Stimulated activated naive B cell treated with anti-CD40 and anti-IgM and Interleukin-4, amounts not matched to agents 10 μg/mL and 1 μg/mL and 100 μg/mL, for 72 hours (primary cell): ENCODE results near the gene PEX10.
A peak's percentile ranks its signal among the peaks of the same experiment; 100 is the strongest.

Experiments used
- ATAC-seq, 2 donors: fragments of 150-1000 bp; cut with Tn5 transposase; replicated peaks; 2 replicates each; pipeline ENCODE4 v1.10.0; 2021; ENCODE audit warnings: moderate library complexity in 1 of 2
- DNase-seq: peaks from one replicate; pipeline ENCODE4 v3.0.0; 2021
- H3K27ac Mint-ChIP-seq: one replicate; pipeline ENCODE4 v1.8.0; 2022; ENCODE audit warnings: mild to moderate bottlenecking, mixed read lengths
- H3K27me3 Mint-ChIP-seq, 2 donors: one replicate each; pipeline ENCODE4 v1.8.0; 2022; ENCODE audit warnings: mixed read lengths in 2 of 2
- H3K36me3 Mint-ChIP-seq, 2 donors: one replicate each; pipeline ENCODE4 v1.8.0; 2022; ENCODE audit warnings: mixed read lengths in 2 of 2, mild to moderate bottlenecking in 1 of 2
- H3K4me1 Mint-ChIP-seq, 2 donors: one replicate each; pipeline ENCODE4 v1.8.0; 2022; ENCODE audit warnings: mixed read lengths in 2 of 2, mild to moderate bottlenecking in 1 of 2
- H3K4me3 Mint-ChIP-seq, 2 donors: one replicate each; pipeline ENCODE4 v1.8.0; 2022; ENCODE audit warnings: mild to moderate bottlenecking in 2 of 2, mixed read lengths in 2 of 2, moderate library complexity in 1 of 2
- H3K9me3 Mint-ChIP-seq, 2 donors: one replicate each; pipeline ENCODE4 v1.8.0; 2022; ENCODE audit warnings: mixed read lengths in 2 of 2, mild to moderate bottlenecking in 1 of 2

PEX10 gene

DNA sequence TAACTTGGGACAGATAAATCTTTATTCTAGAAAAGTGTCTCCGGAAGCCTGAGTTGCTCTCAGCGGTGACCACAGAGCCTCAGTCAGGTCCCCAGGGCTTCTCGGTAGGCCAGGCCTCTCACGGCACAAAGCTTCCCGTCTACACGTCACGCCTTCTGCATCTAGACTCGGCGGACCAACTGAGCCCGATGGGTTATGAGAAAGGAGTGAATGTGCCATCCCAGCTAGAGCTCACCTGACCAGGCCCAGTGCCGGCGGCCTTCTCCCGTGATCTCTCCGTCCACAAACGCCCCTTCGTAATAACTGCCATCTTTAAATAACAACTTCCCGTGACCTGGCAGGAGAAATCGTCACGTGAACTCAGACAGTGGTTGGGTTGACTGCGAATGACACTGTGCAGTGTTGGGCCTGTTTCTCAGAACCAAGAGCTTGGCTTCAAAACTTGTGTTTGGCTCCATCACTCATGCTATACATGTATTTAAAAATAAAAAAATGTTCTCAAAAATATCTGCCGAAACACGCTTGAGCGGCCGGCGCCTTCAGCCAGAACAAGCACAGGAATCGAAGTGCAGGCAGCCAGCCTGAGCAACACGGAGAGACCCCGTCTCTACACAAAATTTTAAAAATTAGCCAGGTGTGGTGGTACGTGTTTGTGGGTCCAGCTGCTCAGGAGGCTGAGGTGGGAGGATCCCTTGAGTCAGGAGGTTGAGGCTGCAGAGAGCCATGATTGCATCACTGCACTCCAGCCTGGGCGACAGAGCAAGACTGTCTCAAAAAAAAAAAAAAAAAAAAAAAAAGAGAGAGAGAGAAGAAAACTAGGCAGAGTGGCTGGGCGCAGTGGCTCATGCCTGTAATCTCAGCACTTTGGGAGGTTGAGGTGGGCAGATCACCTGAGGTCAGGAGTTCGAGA, 24.1 kb downstream of the PEX10 start:
- peaks cover 13 to 21% of the 10 kb centered on the region in 2 donors for H3K36me3 Mint-ChIP-seq
- ATAC-seq, result no peak
- peak overlapping the region; percentile 81 for H3K27ac Mint-ChIP-seq
- H3K9me3 Mint-ChIP-seq, result no peaks in the 10 kb centered on the region
- peaks cover 16 to 22% of the 10 kb centered on the region in 2 donors for H3K4me1 Mint-ChIP-seq
- no peak for DNase-seq
- peak overlapping the region in 1 of 2 donors; percentile 22 for H3K4me3 Mint-ChIP-seq
- no peaks in the 10 kb centered on the region for H3K27me3 Mint-ChIP-seq

DNA sequence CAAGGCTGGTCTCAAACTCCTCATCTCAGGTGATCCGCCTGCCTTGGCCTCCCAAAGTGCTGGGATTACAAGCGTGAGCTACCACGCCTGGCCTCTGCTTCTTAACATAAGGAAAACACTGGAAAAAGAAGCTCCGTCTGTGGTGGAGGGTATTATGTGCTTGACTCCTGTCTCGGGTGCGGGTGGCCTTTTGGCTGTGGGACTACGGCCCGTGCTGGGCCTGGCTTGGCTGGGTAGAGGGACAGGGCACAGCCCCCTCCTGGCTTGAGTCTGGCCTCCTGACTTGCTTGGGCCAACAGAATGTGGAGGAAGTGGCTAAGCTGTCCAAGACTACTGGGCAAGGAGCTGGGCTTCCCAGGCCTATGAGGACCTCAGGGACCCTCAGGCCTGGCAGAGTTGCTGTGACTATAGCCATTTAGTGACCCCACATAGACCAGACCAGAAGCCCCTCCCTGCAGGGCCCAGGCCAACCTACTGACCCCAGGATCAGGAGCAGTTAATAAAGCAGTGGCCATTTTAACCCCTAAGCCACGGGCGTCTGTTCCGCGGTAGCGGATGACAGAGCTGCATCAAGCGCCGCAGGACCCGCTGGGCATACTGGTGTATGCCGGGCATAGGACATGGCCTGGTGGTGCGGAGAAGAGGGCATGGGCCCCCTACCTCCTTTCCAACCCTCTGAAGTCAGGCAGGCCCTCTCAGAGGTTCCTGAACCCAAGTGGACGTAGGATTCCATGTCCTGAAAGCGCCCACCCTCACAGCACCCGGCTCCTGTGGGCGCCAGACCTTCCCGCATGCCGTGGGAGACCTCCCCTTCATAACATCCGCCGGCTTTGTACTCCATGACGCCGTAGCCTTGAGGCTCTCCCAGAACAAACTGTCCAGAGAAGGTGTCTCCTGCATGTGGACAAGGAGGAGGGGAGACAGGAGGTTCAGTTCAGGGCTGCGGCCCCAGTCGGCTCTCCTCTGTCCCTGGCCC, 25.4 kb downstream of the PEX10 start:
- Mint-ChIP-seq H3K9me3 (no peaks in the 10 kb centered on the region), H3K4me3 (no peak overlapping the region), H3K27me3 (no peaks in the 10 kb centered on the region), H3K4me1 (peaks cover 7 to 14% of the 10 kb centered on the region in 2 donors), H3K27ac (peak overlapping the region; percentile 31), H3K36me3 (peaks cover 6 to 11% of the 10 kb centered on the region in 2 donors)
- DNase-seq, result no peak
- ATAC-seq, result no peak

DNA sequence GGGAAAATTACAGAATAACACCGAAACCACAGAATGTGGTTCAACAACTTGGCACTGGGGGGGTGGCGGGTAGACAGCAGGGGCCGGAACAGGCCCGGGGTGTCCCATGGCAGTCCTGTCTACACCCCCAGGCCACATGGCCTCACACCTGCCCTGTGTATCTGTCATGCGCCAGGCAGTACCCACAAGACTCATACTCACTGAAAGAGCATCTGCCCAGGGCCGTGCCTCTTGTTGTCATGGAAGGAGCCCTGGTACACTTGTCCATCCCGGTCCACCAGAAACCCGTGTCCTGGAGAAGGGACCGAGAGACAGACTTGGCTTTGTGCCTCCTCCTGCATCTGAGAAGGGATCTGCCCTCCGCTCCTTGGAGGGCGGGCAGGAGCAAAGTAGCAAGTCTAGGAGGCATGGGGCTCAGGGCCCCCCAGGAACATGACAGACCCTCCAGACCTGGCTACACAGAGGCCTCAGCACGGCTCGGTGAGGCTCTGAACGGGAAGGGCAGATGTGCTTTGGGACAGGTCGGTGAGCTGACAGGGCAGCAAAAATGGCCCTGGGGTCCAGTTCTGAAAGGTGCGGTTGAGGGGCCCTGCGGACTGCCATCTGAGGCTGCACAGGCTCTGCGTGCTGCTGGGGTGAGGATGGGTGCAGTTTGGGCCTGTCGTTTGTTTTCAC, 26.6 kb downstream of the PEX10 start:
- Mint-ChIP-seq H3K36me3 (peaks cover 6 to 11% of the 10 kb centered on the region in 2 donors), H3K9me3 (no peaks in the 10 kb centered on the region), H3K4me1 (peaks cover 10 to 18% of the 10 kb centered on the region in 2 donors), H3K27me3 (no peaks in the 10 kb centered on the region), H3K27ac (no peak overlapping the region), H3K4me3 (no peak overlapping the region)
- DNase-seq (no peak), ATAC-seq (no peak)

DNA sequence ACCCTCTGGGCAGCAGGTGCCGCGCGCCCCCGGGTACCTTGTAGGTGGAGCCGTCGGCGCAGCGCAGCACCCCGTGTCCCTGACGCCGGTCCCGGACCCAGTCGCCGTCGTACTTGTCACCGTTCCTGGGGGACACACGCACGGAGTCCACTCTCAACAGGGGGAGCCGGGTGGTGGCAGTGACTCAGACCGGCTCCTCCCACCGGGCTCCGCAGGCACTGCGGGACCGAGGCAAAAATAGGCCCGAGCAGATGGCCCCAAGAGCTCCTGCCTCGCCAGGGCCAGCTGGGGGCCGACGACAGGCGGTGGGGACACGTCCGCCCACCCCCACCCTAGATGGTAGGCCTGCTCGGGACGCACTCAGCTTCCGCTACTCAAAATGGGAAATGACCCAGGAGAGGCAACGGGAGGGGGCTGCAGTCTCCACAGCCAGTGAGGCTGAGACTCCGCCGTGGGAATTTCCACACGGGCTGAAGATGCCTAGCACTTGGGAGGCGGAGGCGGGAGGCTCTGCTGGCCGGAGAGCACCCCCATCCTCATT, 27.4 kb downstream of the PEX10 start:
- DNase-seq (no peak), ATAC-seq (no peak)
- Mint-ChIP-seq H3K4me3 (no peak overlapping the region), H3K4me1 (peaks cover 8 to 13% of the 10 kb centered on the region in 2 donors), H3K27ac (no peak overlapping the region), H3K27me3 (no peaks in the 10 kb centered on the region), H3K36me3 (peaks cover 6 to 11% of the 10 kb centered on the region in 2 donors), H3K9me3 (no peaks in the 10 kb centered on the region)

DNA sequence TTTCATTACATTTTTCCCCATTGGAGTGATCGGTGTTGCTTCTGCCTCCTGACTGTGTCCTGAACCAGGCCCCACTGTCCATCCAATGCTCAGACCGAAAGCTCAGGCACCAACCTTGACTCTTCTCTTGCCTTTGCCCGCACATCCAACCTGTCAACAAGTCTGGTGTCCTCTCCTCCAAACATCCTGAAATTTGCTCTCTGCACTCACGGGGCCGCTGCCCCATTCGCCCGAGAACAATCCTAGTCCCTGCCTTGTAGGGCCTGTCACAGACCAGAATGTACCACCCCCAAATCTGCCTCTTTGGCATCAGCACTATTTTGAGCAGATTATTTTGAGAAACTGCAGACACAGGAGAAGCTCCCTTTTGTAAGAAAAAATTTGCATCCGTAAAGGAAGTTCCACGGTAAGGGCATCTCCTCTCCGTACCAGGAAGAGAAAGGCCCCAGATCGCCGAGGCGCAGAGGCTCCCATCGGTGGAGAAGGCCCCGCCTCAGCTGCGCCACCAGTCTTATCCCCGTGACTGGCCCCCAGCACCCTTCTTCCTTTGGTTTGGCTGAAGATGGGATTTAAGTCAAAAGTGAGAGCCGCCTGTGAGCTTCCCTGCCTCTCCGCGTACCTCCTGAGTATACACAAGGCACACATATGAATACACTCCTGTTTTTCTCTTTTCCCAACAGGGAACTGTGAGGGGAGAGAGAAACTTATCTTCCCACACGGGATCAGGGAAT, 28.1 kb downstream of the PEX10 start:
- H3K27me3 Mint-ChIP-seq, result no peaks in the 10 kb centered on the region

DNA sequence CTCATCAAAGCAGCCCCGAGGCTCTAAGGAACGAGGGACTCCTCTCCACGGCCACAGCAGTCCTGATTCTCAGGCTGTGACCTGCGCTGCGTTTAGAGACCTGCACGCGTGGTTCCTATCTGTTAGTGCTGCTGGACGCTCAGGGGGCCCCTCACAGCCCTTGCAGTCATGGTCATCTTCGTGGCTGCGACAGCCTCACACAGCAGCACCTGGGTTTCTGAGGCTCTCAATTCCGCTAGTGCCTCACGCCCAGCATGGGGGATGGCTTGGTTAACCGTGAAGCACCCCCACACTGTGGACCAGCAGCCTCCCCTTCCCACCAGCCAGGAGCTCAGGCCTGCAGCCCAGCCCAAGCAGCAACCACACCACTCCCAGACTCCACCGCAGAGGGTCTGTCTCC, 28.8 kb downstream of the PEX10 start:
- H3K9me3 Mint-ChIP-seq, result no peaks in the 10 kb centered on the region
- peaks cover 14 to 21% of the 10 kb centered on the region in 2 donors for H3K4me1 Mint-ChIP-seq
- peaks cover 6 to 11% of the 10 kb centered on the region in 2 donors for H3K36me3 Mint-ChIP-seq
- DNase-seq (no peak), ATAC-seq (no peak)
- H3K4me3 Mint-ChIP-seq, result no peak overlapping the region
- H3K27ac Mint-ChIP-seq, result peak overlapping the region; percentile 27
- no peaks in the 10 kb centered on the region for H3K27me3 Mint-ChIP-seq

More for the DNA sequence above, 28.1 kb downstream of the PEX10 start:
- H3K36me3 Mint-ChIP-seq, result peaks cover 6 to 11% of the 10 kb centered on the region in 2 donors
- no peak overlapping the region for H3K4me3 Mint-ChIP-seq
- H3K27ac Mint-ChIP-seq, result peak overlapping the region; percentile 27
- H3K4me1 Mint-ChIP-seq, result peaks cover 10 to 15% of the 10 kb centered on the region in 2 donors
- no peak for ATAC-seq
- no peaks in the 10 kb centered on the region for H3K9me3 Mint-ChIP-seq
- no peak for DNase-seq

DNA sequence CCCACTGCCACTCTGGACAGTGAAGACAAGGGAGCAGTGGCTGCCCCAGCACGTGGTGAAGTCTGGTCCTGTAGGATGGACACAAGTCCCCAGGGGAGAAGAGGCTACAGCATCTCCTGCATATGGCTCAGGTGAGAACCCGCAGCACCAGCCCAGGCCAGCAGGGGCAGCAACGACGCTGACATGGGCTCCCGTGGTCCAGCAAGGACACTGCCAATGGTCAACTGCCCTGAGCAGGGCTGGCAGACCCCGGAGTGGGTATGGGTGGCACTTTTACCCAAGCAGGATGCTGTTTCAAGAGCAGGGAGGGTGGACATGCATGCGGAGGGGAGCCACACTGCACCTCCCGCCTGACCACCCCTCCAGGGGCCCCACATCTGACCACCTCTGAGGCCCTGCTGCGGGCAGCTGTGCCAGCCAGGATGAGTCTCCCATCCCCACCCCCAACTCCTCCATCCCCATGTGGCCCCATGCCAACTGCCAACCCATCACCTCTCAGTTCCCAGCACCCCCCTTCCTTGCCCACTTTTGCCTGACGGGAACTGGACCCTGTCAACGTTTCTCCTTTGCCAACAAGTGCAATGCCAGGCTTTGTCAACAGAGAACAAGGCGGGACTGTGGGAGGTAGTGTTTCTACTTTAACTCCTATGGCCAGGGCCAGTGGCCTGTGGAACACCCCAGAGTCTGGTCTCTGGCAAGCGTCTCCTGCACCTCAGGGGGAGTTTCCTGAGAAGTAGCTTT, 29.6 kb downstream of the PEX10 start:
- H3K4me1 Mint-ChIP-seq, result peaks cover 14 to 21% of the 10 kb centered on the region in 2 donors
- peak overlapping the region; percentile 69 for H3K27ac Mint-ChIP-seq
- H3K27me3 Mint-ChIP-seq, result no peaks in the 10 kb centered on the region
- peaks cover 6 to 11% of the 10 kb centered on the region in 2 donors for H3K36me3 Mint-ChIP-seq
- ATAC-seq, result peak; percentile 24 to 28
- H3K9me3 Mint-ChIP-seq, result no peaks in the 10 kb centered on the region
- DNase-seq, result no peak
- no peak overlapping the region for H3K4me3 Mint-ChIP-seq

DNA sequence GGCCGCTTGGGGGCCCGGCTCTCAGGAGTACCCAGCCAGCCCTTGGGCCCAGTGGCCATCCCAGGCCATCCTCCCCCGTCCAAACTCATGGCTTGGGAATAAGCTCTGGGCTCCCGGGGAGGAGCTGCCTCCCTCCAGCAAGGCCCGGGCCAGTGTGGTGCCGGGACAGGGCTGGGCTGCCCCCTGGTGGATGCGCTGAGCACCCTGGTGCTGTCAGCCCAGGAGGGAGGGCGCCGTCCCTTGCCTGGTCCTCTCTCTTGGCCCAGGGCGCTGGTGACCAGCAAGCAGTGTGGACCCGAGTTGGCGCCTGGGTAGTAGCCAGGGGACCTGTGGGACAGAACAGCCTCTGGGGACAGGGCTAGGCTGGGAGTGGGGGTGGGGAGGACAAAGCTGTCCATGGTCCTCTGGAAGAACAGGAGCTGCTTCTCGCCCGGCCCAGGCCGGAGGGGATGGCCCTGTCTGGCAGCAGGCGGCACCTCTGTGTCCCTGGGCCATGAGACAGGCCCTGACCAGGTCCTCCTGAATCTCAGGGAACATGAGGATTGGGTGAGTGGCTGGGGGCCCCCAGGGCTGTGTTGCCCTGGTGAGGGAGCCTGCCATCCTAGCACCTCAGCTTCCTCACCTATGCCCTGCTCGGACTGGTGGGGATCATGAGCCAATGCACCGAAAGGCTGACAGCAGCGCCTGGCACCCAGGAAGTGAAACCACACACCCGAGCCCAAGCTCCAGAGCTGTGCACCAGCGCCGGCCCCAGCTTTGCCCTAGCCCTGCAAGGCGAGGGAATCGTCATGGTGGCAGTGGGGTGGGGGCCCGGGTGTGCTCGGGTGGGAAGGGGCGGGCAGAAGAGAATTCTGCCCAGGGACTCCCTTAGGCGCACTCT, 30.4 kb downstream of the PEX10 start:
- no peak overlapping the region for H3K27ac Mint-ChIP-seq
- H3K4me1 Mint-ChIP-seq, result peaks cover 14 to 21% of the 10 kb centered on the region in 2 donors
- H3K27me3 Mint-ChIP-seq, result no peaks in the 10 kb centered on the region
- ATAC-seq (peak; percentile 90 to 94), DNase-seq (peak; percentile 61)
- H3K4me3 Mint-ChIP-seq, result no peak overlapping the region
- peaks cover 3 to 11% of the 10 kb centered on the region in 2 donors for H3K36me3 Mint-ChIP-seq
- no peaks in the 10 kb centered on the region for H3K9me3 Mint-ChIP-seq

DNA sequence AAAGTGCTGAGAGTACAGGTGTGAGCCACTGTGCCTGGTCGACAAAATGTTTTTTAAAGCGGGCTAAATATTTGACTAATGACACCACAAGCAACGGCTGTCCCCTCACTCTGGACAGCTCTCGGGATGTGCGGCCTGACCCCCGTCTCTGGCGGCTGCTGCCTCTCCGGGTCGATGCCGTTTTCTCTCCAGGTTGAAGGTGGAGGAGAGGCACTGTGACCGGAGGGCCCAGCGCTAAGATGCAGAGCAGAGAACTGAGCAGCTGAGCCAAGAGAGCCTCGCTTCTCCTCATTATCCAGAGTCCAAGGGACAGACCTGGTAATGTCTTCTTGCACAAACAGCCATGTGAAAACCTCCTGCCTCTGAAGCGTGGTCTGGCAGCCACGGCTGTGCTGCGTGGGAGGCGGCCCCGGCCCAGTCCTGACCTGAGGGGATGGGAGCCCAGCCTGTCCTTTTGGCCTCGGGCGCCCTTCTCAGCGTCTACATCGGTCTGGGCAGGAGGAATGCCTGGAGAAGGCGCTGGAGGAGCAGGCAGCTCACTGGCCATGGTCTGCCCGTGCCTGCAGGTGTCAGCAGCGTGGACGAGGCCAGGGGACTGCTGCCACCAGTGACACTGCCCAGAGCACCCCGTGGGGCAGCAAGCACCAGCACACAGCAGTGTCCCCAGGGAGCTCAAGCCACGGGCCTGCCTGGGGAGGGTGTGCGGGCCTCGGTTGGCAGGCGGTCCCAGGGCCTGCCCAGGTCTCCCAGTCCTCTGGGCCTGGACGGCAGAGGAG, 31.4 kb downstream of the PEX10 start:
- no peaks in the 10 kb centered on the region for H3K9me3 Mint-ChIP-seq
- ATAC-seq (peak in 1 of 2 donors; percentile 12), DNase-seq (no peak)
- H3K27ac Mint-ChIP-seq, result no peak overlapping the region
- H3K4me1 Mint-ChIP-seq, result peaks cover 14 to 21% of the 10 kb centered on the region in 2 donors
- H3K36me3 Mint-ChIP-seq, result peaks cover 3 to 7% of the 10 kb centered on the region in 2 donors
- no peaks in the 10 kb centered on the region for H3K27me3 Mint-ChIP-seq
- H3K4me3 Mint-ChIP-seq, result no peak overlapping the region

DNA sequence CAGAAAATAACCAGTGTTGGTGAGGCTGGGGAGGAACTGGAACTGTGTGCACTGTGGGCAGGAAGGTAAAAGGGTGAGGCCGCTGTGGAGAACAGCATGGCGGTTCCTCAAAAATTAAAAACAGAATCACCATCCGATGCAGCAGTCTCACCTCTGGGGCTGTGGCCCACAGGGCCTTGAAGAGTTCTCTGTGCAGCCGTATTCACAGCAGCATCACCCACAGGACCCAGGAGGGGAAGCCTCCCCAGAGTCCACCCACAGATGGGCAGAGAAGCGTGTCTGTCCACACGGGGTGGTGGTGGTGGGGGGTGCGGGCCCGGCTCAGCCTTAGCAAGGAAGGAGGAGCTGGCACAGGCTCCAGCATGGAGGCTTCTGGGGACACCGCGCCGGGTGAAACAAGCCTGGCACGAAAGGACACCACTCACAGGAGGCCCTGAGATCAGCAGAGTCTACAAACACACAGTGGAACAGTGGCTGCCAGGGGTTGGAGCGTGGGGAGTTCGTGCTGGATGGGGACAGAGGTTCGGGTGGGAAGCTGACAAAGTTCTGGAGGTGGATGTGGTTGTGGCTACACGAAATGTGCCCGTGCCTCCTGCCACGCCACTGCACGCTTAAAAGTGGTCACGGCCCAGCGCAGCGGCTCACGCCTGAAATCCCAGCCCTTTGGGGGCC, 32.5 kb downstream of the PEX10 start:
- DNase-seq (no peak), ATAC-seq (peak; percentile 45 to 66)
- H3K36me3 Mint-ChIP-seq, result peaks cover 0 to 4% of the 10 kb centered on the region in 2 donors
- peaks cover 15 to 21% of the 10 kb centered on the region in 2 donors for H3K4me1 Mint-ChIP-seq
- no peaks in the 10 kb centered on the region for H3K27me3 Mint-ChIP-seq
- H3K9me3 Mint-ChIP-seq, result no peaks in the 10 kb centered on the region
- no peak overlapping the region for H3K4me3 Mint-ChIP-seq
- peak overlapping the region; percentile 63 for H3K27ac Mint-ChIP-seq
